ENCODE measurements around the gene ZNRD2.

- TF ChIP-seq YY1 (IDR thresholded peaks at IDR 0.05; ENCODE audit: insufficient read depth, insufficient read length) (no peak), ZNF274 (IDR thresholded peaks at IDR 0.05; ENCODE audit: low read depth, low read length) (no peak), SUZ12 (IDR thresholded peaks at IDR 0.05; ENCODE audit: extremely low read depth, insufficient read depth, insufficient read length) (no peak)
These were observed 39.4 kb downstream of the ZNRD2 start for GRCh38 chr11:65609665-65610064.
